ENCODE measurements around the gene SULT1B1.

The SULT1B1 gene

DNA sequence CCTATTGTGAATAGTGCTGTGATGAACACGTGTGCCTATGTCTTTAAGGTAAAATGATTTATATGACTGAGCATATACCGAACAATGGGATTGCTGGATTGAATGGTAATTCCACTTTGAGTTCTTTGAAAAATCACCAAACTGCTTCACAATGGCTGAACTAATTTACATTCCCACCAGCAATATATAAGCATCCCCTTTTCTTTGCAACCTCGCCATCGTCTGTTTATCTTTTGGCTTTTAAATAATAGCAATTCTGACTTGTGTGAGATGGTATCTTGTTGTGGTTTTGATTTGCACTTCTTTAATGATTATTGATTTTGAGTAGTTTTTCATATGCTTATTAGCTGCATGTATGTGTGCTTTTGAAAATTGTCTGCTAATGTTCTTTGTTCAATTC, 75.6 kb downstream of the SULT1B1 start:
- DNase-seq = no peak
